PC-3 (cell line): ENCODE results near the gene STUM. TPM values are rescaled to one million over a fixed set of nuclear protein-coding genes. Genes with fewer than 3 reads are reported as not detected.

Experiments used
- ATAC-seq: fragments of 200-7000 bp; cut with Tn5 transposase; 2 replicates; pipeline ENCODE4 v1.9.1; 2020; ENCODE audit warnings: mild to moderate bottlenecking, moderate library complexity
- BruUV-seq: library from RNA; stranded (reverse); fragments of 400-500 nt; replicated peaks from 2 replicates; lab custom pipeline; 2021; lab: Mats Ljungman, UMichigan
- CTCF ChIA-PET: fragments of 300-600 bp; sonication (Branson Sonifier 250); formaldehyde crosslinking; loops from one replicate; lab custom pipeline; 2022; ENCODE audit warnings: antibody characterized with exemption; lab: Charles Lee
- POLR2A ChIA-PET: fragments of 300-600 bp; sonication (Branson Sonifier 250); formaldehyde crosslinking; loops from one replicate; lab custom pipeline; 2022; ENCODE audit warnings: antibody characterized with exemption; ENCODE audit not compliant: unreplicated experiment; lab: Charles Lee
- DNase-seq: peaks from one replicate; pipeline ENCODE4 v3.0.0-alpha.2; 2015
- H2AFZ ChIP-seq: fragments of 300-600 bp; sonication (generic); 2 replicates; pipeline ENCODE4 v1.6.0; 2016; ENCODE audit warnings: antibody characterized with exemption, low read length
- H3F3A ChIP-seq: fragments of 300-600 bp; sonication (generic); one replicate; pipeline ENCODE4 v1.6.0; 2017; ENCODE audit warnings: antibody characterized with exemption, low read length, control low read depth, mild to moderate bottlenecking; ENCODE audit not compliant: unreplicated experiment
- H3K27ac ChIP-seq: fragments of 300-600 bp; sonication (generic); 2 replicates; pipeline ENCODE4 v1.5.1; 2016; ENCODE audit warnings: mild to moderate bottlenecking, low read length
- H3K27me3 ChIP-seq: fragments of 300-600 bp; sonication (generic); 2 replicates; pipeline ENCODE4 v1.6.1; 2016; ENCODE audit warnings: low read length, mixed read lengths
- H3K36me3 ChIP-seq: fragments of 300-600 bp; sonication (generic); 2 replicates; pipeline ENCODE4 v1.6.1; 2016; ENCODE audit warnings: low read depth, mixed run types, low read length, mixed read lengths
- H3K4me1 ChIP-seq: fragments of 300-600 bp; sonication (generic); 2 replicates; pipeline ENCODE4 v1.5.1; 2016; ENCODE audit warnings: low read length; ENCODE audit not compliant: insufficient read depth
- H3K4me2 ChIP-seq: fragments of 300-600 bp; sonication (generic); 2 replicates; pipeline ENCODE4 v1.6.0; 2016; ENCODE audit warnings: low read length
- H3K4me3 ChIP-seq: fragments of 300-600 bp; sonication (generic); 2 replicates; pipeline ENCODE4 v1.5.1; 2016; ENCODE audit warnings: mild to moderate bottlenecking, low read length, mixed read lengths
- H3K79me2 ChIP-seq: fragments of 300-600 bp; sonication (generic); 2 replicates; pipeline ENCODE4 v1.6.1; 2017; ENCODE audit warnings: low read length, mixed read lengths
- H3K9ac ChIP-seq: fragments of 300-600 bp; sonication (generic); 2 replicates; pipeline ENCODE4 v1.6.0; 2016; ENCODE audit warnings: mild to moderate bottlenecking, low read length
- H3K9me2 ChIP-seq: fragments of 300-600 bp; sonication (generic); replicated peaks from 2 replicates; pipeline ENCODE4 v1.6.1; 2016; ENCODE audit warnings: mixed run types, low read length, mixed read lengths
- H3K9me3 ChIP-seq: fragments of 300-600 bp; sonication (generic); 2 replicates; pipeline ENCODE4 v1.6.1; 2016; ENCODE audit warnings: low read length, mixed read lengths
- H4K20me1 ChIP-seq: fragments of 300-600 bp; sonication (generic); 2 replicates; pipeline ENCODE4 v1.6.1; 2016; ENCODE audit warnings: low read length, mixed read lengths
- CTCF ChIP-seq: fragments of 300-600 bp; sonication (generic); conservative IDR thresholded peaks from 2 replicates; pipeline ENCODE4 v1.5.1; 2017; ENCODE audit warnings: antibody characterized with exemption, low read depth, mild to moderate bottlenecking, low read length
- EZH2 ChIP-seq: fragments of 300-600 bp; sonication (generic); IDR thresholded peaks from one replicate; pipeline ENCODE4 v1.6.1; 2017; ENCODE audit warnings: antibody characterized with exemption, mild to moderate bottlenecking, low read length; ENCODE audit not compliant: unreplicated experiment
- EZH2phosphoT487 ChIP-seq: fragments of 300-600 bp; sonication (generic); IDR thresholded peaks from 2 replicates; pipeline ENCODE4 v1.6.1; 2018; ENCODE audit warnings: mild to moderate bottlenecking, antibody characterized with exemption, low read length, borderline replicate concordance
- intact Hi-C: fragments of 100-400 bp; cut with micrococcal nuclease; formaldehyde crosslinking; loops from 2 replicates; pipeline ENCODE4 v1.9.0; 2023
- total RNA-seq: library from RNA; depleted of rRNA; stranded (reverse); fragments of >200 nt; gene quantifications from 2 replicates; pipeline ENCODE4 v1.2.3, GENCODE V29; 2014

STUM gene
- total RNA-seq, 1 experiment from 2014 or later: 0.58 TPM

- Histone ChIP-seq H3F3A (no peaks in the 10 kb centered on the region), H3K36me3 (no peaks in the 10 kb centered on the region), H3K4me2 (no peak overlapping the region), H3K9me3 (no peaks in the 10 kb centered on the region), H3K9ac (no peak overlapping the region), H3K4me1 (no peaks in the 10 kb centered on the region), H3K27me3 (peaks cover 3% of the 10 kb centered on the region; the same call in 1 of the 2 replicates), H4K20me1 (no peaks in the 10 kb centered on the region), H3K9me2 (no peaks in the 10 kb centered on the region), H2AFZ (no peak overlapping the region), H3K4me3 (no peak overlapping the region), H3K79me2 (no peaks in the 10 kb centered on the region), H3K27ac (no peak overlapping the region)
- CTCF ChIA-PET: interaction anchor here (0.5 to 0.6 kb wide), 2 partner anchors 8 to 26 kb away, joined by 3 to 5 read pairs; no protein-coding TSS in a partner anchor
- POLR2A ChIA-PET: no interaction called here
- intact Hi-C loops: no loop called here
- ATAC-seq (no peak), DNase-seq (no peak)
- TF ChIP-seq EZH2phosphoT487 (no peak), CTCF (no peak)
- no TSS peak for BruUV-seq
Measured at GRCh38 chr1:226577401-226578180, 29.0 kb downstream of the STUM start.

DNA sequence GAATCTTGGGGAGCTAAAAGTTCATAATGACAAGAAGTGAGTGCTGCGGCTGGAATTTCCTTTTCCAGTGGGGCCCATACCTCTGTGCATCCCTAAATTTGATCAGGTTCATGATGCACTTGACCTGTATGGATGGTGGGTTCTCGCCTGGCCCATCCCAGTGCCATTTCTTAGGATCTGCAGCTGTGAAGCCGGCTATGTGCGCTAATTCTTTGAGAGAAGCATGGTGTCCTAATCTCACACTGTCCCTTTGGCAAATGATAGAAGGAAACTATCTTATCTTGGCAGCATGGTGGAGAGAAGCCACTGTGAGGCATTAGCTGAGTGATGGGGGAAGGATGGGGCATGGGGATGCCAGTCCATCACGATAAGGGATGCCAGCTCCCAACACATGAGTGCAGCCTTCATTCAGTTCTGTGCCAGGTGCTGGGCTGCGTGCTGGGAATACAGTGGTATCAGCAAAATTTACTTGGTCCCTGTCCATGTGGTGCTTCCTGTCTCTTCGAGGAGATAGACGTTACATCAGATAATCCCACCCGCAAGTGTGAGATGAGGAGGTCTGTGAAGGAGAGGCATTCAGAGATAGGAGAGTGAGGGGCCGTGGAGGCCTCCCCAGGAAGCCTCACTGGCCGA, 30.5 kb downstream of the STUM start:
- H4K20me1 ChIP-seq: no peaks in the 10 kb centered on the region
- H3K36me3 ChIP-seq: no peaks in the 10 kb centered on the region
- no TSS peak for BruUV-seq
- no peaks in the 10 kb centered on the region for H3K9me2 ChIP-seq
- ChIA-PET CTCF (no interaction called here), POLR2A (no interaction called here)
- ATAC-seq (no peak), DNase-seq (no peak)
- no peaks in the 10 kb centered on the region for H3K79me2 ChIP-seq
- peaks cover 3% of the 10 kb centered on the region; the same call in 1 of the 2 replicates for H3K27me3 ChIP-seq
- H3F3A ChIP-seq: no peaks in the 10 kb centered on the region
- H3K9me3 ChIP-seq: no peaks in the 10 kb centered on the region
- intact Hi-C loops: no loop called here
- no peak overlapping the region for H3K4me3 ChIP-seq
- H2AFZ ChIP-seq: no peak overlapping the region
- no peaks in the 10 kb centered on the region for H3K4me1 ChIP-seq
- no peak overlapping the region for H3K9ac ChIP-seq
- H3K27ac ChIP-seq: no peak overlapping the region
- TF ChIP-seq CTCF (no peak), EZH2phosphoT487 (no peak), EZH2 (no peak)
- no peak overlapping the region for H3K4me2 ChIP-seq

GRCh38 chr1:226579781-226580323, 31.3 kb downstream of the STUM start:
- Histone ChIP-seq H3K9me3 (no peaks in the 10 kb centered on the region), H2AFZ (no peak overlapping the region), H3K27ac (no peak overlapping the region), H3K4me3 (no peak overlapping the region), H3K4me1 (no peaks in the 10 kb centered on the region), H4K20me1 (no peaks in the 10 kb centered on the region), H3K9ac (no peak overlapping the region), H3K4me2 (no peak overlapping the region), H3K36me3 (no peaks in the 10 kb centered on the region), H3K27me3 (peaks cover 3% of the 10 kb centered on the region; the same call in 1 of the 2 replicates), H3F3A (no peaks in the 10 kb centered on the region), H3K79me2 (no peaks in the 10 kb centered on the region), H3K9me2 (no peaks in the 10 kb centered on the region)
- CTCF ChIA-PET: no interaction called here
- no peak for ATAC-seq
- BruUV-seq: no TSS peak
- no peak for DNase-seq
- intact Hi-C loops: no loop called here
- TF ChIP-seq CTCF (no peak), EZH2phosphoT487 (no peak), EZH2 (no peak)
- POLR2A ChIA-PET: no interaction called here
